T-helper 1 cell treated with Interleukin-12 subunit alpha and Interleukin-12 subunit beta and Interleukin-4 antibody, amounts not matched to agents 30 ng/mL and 1 ng/mL, for 36 hours (primary cell): ENCODE results near the gene ETS1. TPM values are rescaled to one million over a fixed set of nuclear protein-coding genes. Genes with fewer than 3 reads are reported as not detected.

ENCODE experiments used
- intact Hi-C: fragments of 100-400 bp; cut with micrococcal nuclease; formaldehyde crosslinking; loops from one replicate; pipeline ENCODE4 v1.15.1; 2024
- total RNA-seq: library from RNA; stranded (reverse); gene quantifications from 2 replicates; pipeline ENCODE4 v1.2.3, GENCODE V29; 2022

Gene ETS1
- total RNA-seq, 1 donor from 2014 or later = 762 TPM

DNA sequence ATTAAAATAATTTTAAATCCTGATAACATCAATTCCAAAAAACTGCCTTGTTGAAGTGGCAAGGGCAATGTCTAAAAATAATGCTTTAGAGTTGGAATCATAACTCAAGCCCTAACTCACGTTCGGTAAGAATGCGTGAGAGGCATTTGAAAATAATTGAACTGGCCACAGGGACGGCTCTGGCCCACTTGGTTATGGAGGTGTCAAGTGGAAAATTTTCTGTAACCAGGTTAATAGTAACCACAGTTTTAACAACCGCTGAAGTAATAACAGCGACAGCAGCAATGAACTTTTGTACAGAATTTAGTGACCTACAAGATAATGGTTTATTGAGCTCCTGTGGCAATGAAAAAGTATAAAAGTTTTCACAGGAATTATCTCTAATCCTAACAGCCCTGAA lies 79.4 kb downstream of the ETS1 start:
- intact Hi-C loops = loop anchor here (1.0 kb wide), 1 partner anchor 36 kb away; no protein-coding TSS in a partner anchor

DNA sequence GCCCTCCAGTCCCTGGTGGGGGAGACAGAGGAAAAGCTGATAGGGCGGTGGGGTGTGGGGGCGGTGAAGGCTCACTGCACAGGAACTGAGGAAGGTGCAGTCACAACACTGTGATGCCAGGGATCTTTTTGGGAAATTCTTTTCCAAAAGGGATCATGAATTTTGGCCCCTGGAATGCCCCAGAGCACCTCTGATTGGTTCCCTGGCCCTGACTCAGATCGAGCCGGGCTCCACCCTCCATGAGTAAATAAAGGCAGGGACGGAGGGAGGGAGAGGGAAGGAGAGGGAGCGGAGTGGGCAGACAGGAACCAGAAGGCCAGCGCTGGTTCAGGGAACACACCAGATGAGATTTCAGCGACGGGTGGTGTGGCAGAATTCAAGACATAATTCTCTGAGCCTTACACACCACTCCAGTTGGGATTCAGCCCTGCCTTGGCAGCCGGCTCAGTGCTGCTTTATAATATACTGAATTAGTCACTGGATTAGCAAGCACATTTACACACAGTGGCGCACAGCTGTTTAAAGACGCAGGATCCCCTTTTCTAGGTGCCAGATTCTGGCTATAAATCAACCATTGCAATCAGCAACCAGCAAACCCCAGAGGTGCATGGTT lies 80.3 kb downstream of the ETS1 start:
- intact Hi-C loops = loop anchor here (1.0 kb wide), 1 partner anchor 123 kb away; no protein-coding TSS in a partner anchor

DNA sequence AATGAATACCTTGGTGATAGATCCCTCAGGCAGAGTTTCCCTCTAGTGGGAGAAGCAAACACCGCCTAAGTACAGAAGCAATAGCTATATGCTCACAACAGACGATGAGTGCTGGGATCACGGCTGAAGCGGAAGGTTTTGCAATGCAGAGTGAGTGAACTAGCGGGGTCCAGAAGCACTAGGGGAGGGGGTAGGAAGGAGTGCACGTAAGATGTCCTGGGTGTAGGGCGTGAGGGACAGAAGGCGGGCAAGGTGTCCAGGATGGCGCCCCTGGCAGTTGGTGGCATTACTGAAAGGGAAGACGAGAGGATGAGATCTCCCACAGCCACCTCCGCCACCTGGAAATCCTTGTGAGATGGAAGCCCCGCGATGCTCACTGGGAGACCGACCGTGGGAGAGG lies 81.0 kb downstream of the ETS1 start:
- intact Hi-C loops = loop anchor here (1.0 kb wide), 1 partner anchor 124 kb away; no protein-coding TSS in a partner anchor

DNA sequence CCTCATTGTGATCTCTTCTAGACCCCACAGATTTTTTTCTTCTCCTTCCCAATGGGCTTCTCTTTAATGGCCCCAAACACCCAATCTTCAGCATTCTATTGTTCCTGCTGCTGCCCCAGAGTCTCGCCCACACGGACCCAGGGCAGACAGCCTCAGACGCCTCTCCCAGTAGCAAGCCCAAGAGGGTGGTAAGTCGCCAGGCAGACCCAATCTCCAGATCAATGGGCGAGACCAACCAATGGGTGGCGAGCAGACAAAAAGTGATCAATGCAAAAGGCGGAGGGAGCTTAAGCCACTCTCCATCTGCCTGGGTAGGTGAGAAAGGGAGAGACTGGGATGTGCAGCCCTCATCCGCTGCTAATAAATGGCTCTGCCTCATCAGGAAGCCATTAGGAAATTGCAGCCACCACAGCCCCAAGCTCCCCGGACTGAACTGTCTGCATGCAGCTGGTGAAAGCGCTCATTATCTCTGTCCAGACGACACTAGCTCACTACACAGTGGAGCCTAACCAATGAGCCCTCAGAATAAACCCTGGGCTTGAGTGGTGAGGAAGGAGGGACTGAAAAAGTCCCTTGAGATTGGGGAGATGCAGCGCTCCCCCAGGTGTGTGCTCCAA lies 81.8 kb downstream of the ETS1 start:
- intact Hi-C loops = loop anchor here (1.0 to 2.0 kb wide), 3 partner anchors 13 to 215 kb away; no protein-coding TSS in a partner anchor

DNA sequence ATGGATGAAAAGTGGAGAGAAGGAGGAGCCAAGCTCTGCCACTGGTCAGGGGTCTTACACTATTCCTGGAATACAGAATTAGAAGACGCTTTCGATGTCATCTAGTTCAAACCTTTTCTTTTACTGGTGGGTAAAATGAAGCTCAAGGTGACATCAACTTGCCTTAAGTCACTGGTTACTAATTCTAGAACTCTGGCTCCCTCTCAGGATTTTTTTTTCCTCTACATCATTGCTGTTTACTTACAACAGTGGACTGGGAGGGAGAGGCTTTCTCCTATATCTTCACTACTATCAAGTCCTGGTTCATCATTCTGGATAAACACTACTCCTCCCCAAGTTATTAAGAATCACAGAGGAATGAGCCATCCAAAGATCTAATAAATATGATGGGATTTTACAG lies 82.9 kb downstream of the ETS1 start:
- intact Hi-C loops = loop anchor here (1.0 to 2.0 kb wide), 3 partner anchors 10 to 28 kb away; no protein-coding TSS in a partner anchor

DNA sequence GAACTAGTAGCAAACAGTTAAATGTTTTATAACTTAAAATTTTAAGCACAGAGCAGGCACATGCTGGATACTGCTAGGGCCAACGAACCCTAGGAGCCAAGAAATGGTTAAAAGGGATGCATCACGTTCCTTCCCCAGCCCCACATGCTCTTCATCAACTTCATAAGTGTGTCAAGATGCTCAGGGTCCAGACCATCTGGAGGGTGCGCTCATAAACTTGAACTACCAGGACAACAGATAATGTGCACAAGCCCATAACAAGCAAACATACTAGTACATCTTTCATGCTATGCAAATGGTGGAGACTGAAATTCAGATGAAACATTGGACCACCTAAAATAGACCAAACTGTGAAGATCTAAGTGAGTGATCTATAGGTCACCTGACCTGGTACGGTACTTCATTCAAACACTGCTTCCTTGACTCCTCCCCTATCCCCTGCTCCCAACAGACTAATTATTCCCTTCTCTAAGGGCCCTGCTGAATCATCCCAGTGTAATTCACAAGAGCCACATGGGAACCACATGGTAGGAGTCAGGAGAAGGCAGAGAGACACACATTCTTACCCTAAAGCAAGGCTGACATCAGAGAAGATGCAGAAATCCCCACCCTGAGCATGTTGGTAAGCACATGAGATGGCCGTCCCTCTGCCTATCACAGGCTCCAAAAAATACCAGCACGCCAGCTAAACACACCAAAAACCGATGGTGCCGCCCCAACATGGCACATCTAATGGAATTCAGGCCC lies 83.9 kb downstream of the ETS1 start:
- intact Hi-C loops = no loop called here

DNA sequence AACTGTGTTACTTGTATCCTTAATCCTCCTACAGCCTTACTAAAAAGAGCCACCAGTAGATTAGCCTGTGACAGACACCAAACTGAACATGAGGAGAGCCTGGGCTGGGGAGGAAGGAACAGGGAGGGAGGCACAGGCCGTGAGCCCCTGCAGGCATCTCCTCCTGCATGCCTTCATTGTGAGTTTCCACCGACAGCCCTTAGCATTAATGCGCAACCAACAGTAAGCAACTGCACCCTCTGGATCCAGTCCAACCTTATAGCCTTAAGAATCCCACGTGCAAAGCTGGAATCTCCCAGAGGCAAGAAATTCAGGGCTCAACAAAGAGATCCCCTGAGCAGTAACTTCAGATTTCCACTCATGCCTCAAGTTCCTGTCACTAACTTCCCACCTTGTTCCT lies 84.6 kb downstream of the ETS1 start:
- intact Hi-C loops = no loop called here

DNA sequence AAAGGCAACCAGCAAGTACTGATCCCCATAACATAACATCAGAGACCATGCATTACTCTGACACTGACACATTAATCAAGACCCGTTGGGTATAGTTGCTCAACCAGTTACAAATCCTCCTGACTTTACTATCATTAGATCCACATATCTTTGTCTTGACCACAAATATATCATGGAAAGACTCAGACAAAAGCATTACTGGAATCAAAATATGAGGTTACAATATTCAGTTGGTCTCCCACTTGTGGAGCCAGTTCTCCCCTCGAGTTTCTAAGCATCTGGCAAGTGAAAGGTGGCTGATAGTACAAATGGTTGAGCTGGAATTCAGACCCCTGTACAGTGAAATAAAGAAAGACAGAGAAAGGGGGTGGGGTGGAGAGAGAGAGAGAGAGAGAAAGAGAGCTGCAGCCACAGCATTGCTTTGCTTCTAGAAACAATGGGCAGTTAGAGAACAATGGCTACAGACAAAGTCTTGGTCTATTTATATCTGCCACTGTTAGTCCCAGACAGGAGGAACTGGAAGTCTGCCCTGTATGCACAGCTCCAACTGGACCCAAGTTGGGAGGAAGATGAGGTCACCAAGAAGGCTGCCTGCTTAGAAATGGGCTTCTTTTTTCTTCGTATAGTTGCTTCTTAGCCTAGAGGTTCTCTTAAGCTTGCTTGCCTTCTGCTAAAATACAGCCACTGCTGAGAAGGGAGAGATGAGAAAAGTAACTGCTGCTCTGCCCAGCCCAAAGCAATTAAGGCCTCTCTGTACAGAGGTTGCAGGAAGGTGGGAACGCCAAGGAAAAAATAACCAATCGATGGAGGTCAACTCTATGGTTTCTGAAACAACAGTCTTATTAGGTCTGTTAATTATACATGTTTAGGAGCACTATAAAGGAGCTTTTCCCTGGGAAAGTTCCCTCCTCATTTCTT lies 85.5 kb downstream of the ETS1 start:
- intact Hi-C loops = loop anchor here (1.0 kb wide), 1 partner anchor 8 kb away; no protein-coding TSS in a partner anchor

DNA sequence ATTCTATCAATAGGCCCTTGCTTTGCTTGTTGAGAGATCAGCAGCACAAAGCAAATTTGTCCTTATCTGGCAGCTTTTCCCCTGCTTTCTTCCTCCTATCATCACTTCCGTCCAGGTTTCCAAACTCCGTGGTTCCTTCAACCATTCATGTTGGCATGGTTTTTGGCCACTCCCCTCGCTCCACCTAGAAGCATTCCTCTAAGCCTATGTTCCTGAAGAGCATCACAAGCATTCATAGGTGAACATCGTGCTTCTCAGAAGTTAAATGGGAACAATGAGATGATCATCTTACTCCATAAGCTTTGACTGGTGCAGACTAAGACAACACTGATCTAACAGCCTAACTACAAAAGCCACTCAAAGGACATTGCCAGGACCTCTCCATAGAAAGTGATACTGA lies 86.3 kb downstream of the ETS1 start:
- intact Hi-C loops = loop anchor here (1.0 kb wide), 1 partner anchor 9 kb away; no protein-coding TSS in a partner anchor

DNA sequence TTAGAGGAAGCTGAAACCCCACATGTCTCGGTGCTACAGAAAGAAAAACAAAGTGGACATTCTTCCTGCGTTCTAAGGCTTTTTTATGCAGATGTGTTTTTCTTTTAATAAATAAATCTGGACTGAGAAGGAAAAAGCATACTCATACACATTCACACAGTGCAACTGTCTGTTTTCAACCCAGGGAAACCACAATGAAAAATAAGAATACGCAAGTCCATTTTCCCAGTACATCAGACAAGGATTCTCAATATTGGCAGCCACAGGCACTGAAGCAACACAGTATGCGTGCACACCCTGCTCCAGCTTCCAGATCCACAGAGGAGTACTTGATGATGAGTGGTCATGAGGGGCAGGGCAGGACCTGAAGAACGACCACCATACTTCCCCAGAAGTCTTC lies 86.9 kb downstream of the ETS1 start:
- intact Hi-C loops = no loop called here

DNA sequence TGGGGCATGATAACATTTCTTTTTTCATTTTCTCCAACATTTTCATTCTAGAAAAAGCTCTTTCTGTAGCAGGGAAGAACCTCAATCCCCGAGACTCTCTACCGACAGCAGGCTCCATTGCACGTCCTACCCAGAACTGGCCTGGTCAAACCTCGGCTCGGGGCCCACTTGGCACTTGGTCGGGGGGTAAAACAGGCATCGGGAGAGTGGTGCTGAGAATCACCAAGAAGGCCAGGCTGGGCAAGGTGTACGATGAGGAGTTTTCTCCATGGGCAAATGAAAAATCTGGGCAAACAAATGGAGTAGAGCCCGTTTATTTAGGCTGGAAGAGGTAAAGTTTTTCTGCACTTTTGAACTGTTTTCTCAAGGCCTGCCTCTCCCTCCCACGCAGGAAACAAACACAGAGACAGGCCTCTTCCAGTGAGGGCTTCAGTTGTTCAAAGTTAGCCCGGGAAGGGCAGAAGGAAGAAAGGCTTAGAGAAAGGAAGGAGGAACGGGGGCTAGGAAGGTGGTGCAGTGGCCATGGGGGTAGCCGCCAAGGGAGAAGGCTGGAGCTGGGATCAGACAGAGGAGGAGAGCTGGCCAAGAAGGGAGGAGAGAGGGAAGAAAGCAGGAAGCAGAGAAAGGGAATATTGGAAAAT lies 87.6 kb downstream of the ETS1 start:
- intact Hi-C loops = loop anchor here (2.0 kb wide), 1 partner anchor 17 kb away; no protein-coding TSS in a partner anchor

DNA sequence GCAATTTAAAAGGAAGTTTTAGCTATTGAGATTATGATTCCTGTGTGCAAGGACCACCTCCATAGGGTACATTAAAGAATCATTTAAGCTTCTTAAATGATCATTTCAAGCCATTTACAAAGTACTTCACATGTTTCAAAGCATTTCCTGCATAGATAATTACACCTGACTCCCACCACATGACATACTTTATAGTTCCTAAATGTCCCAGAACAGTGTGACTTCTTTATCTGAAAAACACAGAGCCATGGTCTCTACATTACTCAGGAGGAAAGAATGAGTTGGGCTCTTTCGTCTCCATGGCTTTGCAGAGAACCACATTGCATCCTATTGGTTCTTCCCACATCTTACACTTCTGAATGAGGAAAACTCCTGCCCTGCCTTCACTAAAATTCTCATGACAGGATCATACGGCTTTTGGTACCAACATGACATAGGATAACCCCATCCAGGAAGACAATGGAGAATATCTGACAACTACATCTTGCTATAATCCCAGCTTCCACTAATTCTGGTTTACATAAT lies 88.6 kb downstream of the ETS1 start:
- intact Hi-C loops = loop anchor here (2.0 kb wide), 1 partner anchor 16 kb away; no protein-coding TSS in a partner anchor

DNA sequence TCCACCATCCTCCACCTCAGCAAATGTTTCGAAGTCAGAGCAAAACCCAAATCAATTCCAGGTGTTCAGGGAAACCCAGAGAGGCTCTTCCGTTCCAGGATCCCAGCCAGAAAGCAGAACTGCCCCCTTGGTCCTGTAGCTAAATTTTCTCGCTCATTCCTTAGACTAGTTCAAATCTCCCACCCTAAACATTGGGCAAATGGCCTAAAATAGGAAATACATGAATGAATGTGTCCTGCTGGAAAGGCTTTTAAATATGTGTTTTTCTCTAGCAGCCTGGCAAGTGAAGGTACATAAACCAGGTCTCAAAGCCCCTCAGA lies 89.6 kb downstream of the ETS1 start:
- intact Hi-C loops = loop anchor here (2.0 kb wide), 2 partner anchors 15 to 325 kb away; no protein-coding TSS in a partner anchor

DNA sequence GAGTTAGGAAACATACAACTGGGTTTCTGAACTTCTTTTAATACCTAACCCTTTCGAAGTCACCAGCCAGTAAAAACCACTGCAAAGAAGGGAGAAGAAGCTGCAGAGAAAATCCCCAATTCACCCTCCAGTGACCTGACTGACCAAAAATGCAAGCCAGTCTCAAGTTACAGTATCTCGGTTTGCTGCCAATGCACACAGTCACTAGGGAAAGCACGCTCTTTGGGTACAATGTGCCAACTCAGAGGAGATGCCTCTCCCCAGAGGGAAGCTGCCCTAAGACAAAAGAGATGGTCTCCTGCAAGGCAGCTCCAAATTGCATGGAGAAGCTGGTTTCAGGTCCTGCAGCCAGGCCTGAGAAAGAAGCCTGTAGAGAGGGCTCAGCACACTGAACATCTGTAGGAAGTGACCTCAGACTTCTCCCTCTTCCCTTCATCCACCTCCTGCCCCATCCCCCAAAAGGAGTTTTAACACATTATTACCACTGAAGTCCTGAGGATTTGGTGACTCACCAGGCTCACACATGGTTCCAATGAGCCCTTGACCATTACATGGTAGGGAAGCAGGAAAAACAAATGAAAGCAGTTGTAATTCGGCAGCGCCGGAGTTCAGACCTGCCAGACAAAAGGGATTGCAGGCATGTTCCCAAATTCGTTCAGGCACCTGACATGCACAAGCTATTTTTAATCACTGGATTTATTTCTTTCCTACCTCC lies 90.1 kb downstream of the ETS1 start:
- intact Hi-C loops = loop anchor here (2.0 kb wide), 1 partner anchor 324 kb away; no protein-coding TSS in a partner anchor

DNA sequence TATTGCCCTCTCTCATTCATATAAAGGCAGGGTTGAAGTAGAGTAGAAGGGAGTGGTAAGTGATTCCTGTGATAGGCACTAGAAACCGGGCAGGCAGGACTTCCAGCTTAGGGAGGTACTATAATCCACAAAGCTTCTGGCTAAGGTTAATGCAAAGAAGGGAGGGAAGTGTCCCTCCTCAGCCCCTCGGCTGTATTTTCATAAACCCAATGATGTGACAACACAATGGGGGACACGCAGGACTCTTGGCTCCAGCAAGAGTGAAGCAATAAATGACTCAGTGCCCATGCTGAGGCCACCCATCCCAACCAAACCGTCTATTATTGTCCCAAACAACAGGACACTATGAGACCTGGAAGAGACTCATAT lies 90.7 kb downstream of the ETS1 start:
- intact Hi-C loops = loop anchor here (2.0 kb wide), 1 partner anchor 324 kb away; no protein-coding TSS in a partner anchor

DNA sequence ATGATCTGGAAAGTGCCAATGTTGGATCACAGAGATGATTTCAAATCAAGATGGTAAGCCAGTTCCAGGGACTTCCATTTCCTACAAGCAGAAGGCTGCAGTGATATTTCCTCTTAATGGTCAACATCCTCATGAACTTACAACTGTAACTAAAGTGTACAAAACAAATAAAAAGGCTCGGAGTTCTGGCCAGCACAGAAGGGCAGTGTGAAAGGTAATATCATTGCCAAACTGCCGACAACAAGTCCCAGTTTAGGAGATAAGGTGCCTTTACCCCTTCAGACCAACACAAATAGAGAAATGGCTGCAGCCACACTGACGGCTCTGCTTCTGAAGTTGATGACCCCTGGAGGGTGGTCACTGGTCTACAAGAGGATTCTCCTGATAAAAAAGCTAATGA lies 91.1 kb downstream of the ETS1 start:
- intact Hi-C loops = loop anchor here (2.0 kb wide), 1 partner anchor 323 kb away; no protein-coding TSS in a partner anchor

DNA sequence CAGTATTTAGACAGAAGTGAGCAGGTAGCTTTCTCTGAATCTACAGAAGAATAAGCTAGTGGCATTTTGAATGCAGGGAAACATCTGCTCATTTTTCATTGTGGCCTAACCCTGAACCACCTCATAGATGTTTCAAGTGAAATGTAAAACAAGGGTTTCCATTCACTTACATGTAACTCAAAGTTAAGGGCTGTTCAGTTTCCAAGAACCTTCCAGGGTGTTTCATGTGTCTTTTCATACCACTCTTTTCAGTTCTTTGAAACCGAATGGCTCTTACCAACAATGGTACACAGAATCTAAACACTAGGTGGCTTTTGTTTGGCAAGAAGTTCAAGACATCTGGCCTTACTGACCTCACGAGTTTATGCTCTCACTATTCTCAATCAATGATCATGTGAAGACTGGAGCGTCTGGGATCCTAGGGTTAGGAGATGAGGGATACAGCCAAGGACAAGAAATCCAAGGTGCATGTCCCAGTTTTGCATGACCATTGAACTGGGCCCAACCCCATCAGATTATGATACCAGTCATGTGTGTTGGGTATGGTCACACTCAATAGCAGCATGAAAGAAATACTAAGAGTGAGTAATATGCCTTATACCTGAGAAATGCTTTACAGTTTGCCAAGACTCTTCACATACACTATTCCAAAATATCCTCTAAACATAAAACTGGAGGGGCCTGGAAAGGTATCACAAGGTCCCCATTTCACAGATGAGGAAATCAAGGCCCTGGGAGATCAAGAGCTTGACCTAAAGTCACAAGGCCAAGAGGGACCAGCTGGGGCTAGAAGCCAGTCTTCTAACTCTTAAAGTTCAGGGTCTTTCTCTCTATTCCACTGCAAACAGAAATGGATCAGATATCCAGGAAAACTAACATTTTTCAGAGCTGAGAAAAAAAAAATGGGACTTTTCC lies 92.7 kb downstream of the ETS1 start:
- intact Hi-C loops = loop anchor here (1.0 kb wide), 1 partner anchor 10 kb away; no protein-coding TSS in a partner anchor

DNA sequence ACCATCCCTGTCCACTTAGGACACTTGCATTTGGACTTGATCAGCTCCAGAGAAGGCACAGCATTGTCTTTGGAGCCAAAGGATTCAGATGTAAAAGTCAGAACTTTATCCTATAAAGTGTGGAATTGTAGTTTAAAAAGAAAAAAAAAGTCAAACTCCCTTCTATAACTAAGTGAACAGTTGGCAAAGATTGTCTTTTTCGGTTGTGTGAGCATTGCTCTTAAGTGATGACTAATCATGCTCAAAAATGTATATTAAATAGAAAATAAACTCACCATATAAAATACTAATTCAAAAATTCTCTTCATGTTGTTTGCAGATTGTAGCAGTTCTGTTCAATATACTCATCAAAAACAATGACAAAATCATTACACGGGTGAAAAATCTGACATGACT lies 93.8 kb downstream of the ETS1 start:
- intact Hi-C loops = loop anchor here (1.0 kb wide), 2 partner anchors 11 to 21 kb away; no protein-coding TSS in a partner anchor
